ENCODE data around the gene BOC.

DNA sequence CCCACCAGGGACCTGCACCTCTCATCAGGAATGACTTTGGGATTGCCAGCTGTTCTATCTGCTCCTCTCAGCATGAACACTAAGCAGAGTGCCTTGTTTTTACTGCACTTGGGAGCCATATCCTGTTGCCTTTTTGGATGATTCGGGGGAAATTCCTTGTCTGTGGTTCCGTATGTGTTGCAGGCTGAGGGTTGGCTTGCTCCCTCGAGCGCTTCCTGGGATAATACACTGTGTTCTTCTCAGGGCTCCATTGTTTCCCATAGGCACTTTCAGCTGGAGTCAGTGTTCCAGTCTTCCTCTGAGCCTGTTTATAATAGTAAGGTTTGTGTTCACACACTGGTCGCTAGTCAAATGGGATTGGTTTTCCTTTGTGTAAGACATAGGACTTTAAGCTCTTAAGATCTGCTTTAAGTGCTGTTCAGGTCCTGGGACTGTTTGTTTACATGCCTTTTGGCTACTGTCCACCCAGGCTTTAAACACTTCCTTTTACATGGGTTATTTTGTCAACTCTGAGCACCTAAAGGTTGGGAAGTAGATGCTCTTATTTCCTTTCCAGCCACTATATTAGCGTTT lies 23.4 kb downstream of the BOC start:
- no peak for TF ChIP-seq EZH2 (IDR thresholded peaks at IDR 0.05; ENCODE audit: insufficient read depth, poor library complexity, severe bottlenecking)
- no peak for TF ChIP-seq EZH2phosphoT487 (IDR thresholded peaks at IDR 0.05; ENCODE audit: insufficient read depth, low read depth)
